IPS-20b (cell line): ENCODE results near the gene JAML.

Experiments used
- H3K27ac ChIP-seq: one replicate; pipeline ENCODE4 v1.5.1; 2013; ENCODE audit warnings: low read length
- H3K27me3 ChIP-seq: 2 replicates; pipeline ENCODE4 v1.6.1; 2013; ENCODE audit warnings: mild to moderate bottlenecking, low read length, inconsistent platforms; ENCODE audit not compliant: insufficient read depth
- H3K36me3 ChIP-seq: 2 replicates; pipeline ENCODE4 v1.6.1; 2013; ENCODE audit warnings: low read depth, mild to moderate bottlenecking, inconsistent platforms, low read length, moderate library complexity; ENCODE audit not compliant: insufficient read depth
- H3K4me1 ChIP-seq: 2 replicates; pipeline ENCODE4 v1.6.1; 2013; ENCODE audit warnings: mild to moderate bottlenecking, control low read depth, inconsistent platforms, low read length, moderate library complexity; ENCODE audit not compliant: insufficient read depth
- H3K4me3 ChIP-seq: 2 replicates; pipeline ENCODE4 v1.5.1; 2013; ENCODE audit warnings: mild to moderate bottlenecking, low read length, inconsistent platforms
- H3K9ac ChIP-seq: 2 replicates; pipeline ENCODE4 v1.6.1; 2013; ENCODE audit warnings: low read depth, mild to moderate bottlenecking, inconsistent platforms, low read length, moderate library complexity
- H3K9me3 ChIP-seq: 2 replicates; pipeline ENCODE4 v1.6.1; 2013; ENCODE audit warnings: mild to moderate bottlenecking, low read depth, low read length, inconsistent platforms; ENCODE audit not compliant: insufficient read depth

JAML gene

DNA sequence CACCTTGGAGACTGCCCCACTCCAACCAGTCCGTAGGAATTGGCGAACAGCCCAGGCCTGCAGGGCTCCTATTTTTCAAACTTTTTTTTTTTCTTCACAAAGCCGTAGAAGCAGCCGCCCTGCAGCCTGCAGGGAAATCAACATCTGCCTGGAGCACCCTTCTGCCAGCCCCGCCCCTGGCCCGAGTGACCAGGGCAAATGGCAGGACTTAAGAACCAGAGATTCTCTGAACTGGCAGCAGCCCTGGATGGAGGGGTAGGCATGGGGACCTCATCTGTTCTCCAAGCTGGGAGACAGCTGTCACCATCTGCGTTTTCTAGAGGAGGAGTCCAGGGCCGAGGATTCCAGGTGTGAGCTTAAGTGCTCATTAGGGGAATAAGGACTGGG lies 53.9 kb downstream of the JAML start:
- no peak overlapping the region for H3K9ac ChIP-seq
- H3K4me3 ChIP-seq, result peak overlapping the region; percentile 78
- H3K27ac ChIP-seq, result no peak overlapping the region
- H3K4me1 ChIP-seq, result peaks cover 17% of the 10 kb centered on the region
- H3K9me3 ChIP-seq, result no peaks in the 10 kb centered on the region
- H3K36me3 ChIP-seq, result no peaks in the 10 kb centered on the region
- peaks cover 99% of the 10 kb centered on the region for H3K27me3 ChIP-seq

GRCh38 chr11:118170231-118170630 lies 54.6 kb downstream of the JAML start:
- no peaks in the 10 kb centered on the region for H3K36me3 ChIP-seq
- H3K4me3 ChIP-seq, result no peak overlapping the region
- peaks cover 95% of the 10 kb centered on the region for H3K27me3 ChIP-seq
- H3K9ac ChIP-seq, result no peak overlapping the region
- H3K4me1 ChIP-seq, result peaks cover 11% of the 10 kb centered on the region
- no peak overlapping the region for H3K27ac ChIP-seq
- no peaks in the 10 kb centered on the region for H3K9me3 ChIP-seq

DNA sequence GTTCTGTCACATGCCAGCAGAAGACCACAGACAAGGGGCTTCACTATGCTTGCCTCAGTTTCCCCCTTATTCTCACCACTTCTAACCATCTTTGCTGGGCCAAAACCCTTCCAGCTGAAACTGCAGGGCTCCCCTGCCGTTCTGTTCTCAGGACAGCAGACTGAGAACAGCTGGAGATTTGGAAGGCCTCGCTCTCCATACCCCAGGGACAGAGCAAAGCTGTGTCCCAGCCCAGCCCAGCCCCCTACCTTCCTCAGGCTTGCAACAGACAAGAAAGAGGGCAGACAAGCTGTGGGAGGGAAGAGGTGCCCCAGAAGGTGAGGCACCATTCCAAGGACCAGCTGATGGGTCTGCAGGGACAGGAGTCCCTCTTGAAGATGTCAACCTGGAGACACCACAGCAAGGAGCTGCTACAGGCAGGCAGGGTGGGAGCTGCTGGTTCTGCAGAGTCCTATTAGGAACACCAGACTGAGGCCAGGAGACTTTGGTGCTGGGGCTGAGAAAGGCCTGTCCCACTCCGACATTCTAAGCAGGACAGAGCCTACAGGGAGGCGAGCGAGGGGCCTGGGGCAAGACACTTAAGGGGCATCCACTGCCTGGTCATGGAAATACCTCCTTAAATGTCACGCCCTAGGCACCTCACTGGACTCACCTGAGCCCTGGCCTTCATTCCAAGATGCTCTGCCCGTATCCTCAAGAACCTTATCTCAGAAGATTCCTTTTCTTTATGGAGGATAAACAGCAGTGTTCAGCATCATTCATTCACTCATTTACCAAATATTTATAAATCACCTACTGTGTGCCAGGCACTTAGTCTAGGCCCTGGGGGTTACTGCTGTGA lies 55.3 kb downstream of the JAML start:
- Histone ChIP-seq H3K27me3 (peaks cover 91% of the 10 kb centered on the region), H3K9me3 (no peaks in the 10 kb centered on the region), H3K9ac (no peak overlapping the region), H3K27ac (no peak overlapping the region), H3K4me1 (peaks cover 8% of the 10 kb centered on the region; the same call in 1 of the 2 replicates), H3K4me3 (no peak overlapping the region), H3K36me3 (no peaks in the 10 kb centered on the region)

- Histone ChIP-seq H3K9ac (no peak overlapping the region), H3K4me3 (no peak overlapping the region), H3K27me3 (peaks cover 91% of the 10 kb centered on the region), H3K27ac (no peak overlapping the region), H3K9me3 (no peaks in the 10 kb centered on the region), H3K36me3 (no peaks in the 10 kb centered on the region), H3K4me1 (peaks cover 8% of the 10 kb centered on the region; the same call in 1 of the 2 replicates)
These were observed 56.1 kb downstream of the JAML start for GRCh38 chr11:118168751-118169150.

DNA sequence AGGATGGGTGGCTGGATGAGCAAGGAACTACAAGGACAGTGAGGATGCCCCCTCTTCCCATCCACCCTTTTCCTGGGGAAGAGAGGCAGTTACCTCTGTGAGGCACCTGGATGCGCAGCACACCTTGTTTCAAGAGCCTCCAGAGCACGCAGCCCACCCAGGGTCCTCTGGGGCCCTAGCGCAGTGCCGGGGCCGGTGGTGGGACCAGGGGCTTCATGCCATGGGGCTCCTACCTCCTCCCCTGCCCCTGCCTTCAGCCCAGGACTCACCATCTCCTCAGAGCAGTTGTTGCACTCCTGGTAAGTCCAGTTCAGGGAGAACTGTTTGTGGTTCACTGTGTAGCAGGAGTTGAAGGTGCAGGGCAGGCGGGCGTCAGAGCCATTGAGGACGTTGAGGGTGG lies 56.5 kb downstream of the JAML start:
- no peaks in the 10 kb centered on the region for H3K9me3 ChIP-seq
- H3K27ac ChIP-seq, result no peak overlapping the region
- H3K4me1 ChIP-seq, result peaks cover 8% of the 10 kb centered on the region; the same call in 1 of the 2 replicates
- no peak overlapping the region for H3K4me3 ChIP-seq
- no peaks in the 10 kb centered on the region for H3K36me3 ChIP-seq
- H3K9ac ChIP-seq, result no peak overlapping the region
- peaks cover 91% of the 10 kb centered on the region for H3K27me3 ChIP-seq

DNA sequence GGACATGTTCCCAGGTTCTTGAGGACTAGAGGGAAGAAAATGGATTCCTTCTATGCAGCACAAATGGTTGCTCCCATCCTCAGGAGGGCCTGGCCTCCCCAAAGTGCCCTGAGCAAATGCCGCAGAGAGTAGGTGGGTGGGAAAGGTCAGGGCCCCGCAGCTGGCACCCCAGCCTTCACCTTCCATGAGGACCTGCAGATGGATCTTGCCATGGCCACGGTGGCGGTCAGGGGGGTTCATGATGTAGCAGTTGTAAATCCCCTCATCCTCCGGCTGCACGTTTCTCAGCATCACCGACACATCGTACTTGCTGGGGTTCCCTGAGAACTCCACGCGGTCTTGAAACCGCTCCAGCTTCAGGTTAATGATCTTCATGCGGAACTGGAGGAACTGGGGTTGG lies 56.9 kb downstream of the JAML start:
- H3K27me3 ChIP-seq, result peaks cover 91% of the 10 kb centered on the region
- peaks cover 8% of the 10 kb centered on the region; the same call in 1 of the 2 replicates for H3K4me1 ChIP-seq
- no peak overlapping the region for H3K4me3 ChIP-seq
- H3K36me3 ChIP-seq, result no peaks in the 10 kb centered on the region
- no peak overlapping the region for H3K9ac ChIP-seq
- H3K27ac ChIP-seq, result no peak overlapping the region
- no peaks in the 10 kb centered on the region for H3K9me3 ChIP-seq

GRCh38 chr11:118167253-118167652 lies 57.6 kb downstream of the JAML start:
- Histone ChIP-seq H3K9me3 (no peaks in the 10 kb centered on the region), H3K36me3 (no peaks in the 10 kb centered on the region), H3K27me3 (peaks cover 91% of the 10 kb centered on the region), H3K4me3 (no peak overlapping the region), H3K9ac (no peak overlapping the region), H3K4me1 (peaks cover 8% of the 10 kb centered on the region; the same call in 1 of the 2 replicates), H3K27ac (no peak overlapping the region)

- Histone ChIP-seq H3K9ac (no peak overlapping the region), H3K4me3 (no peak overlapping the region), H3K27ac (no peak overlapping the region), H3K4me1 (peaks cover 8% of the 10 kb centered on the region; the same call in 1 of the 2 replicates), H3K27me3 (peaks cover 91% of the 10 kb centered on the region), H3K36me3 (no peaks in the 10 kb centered on the region), H3K9me3 (no peaks in the 10 kb centered on the region)
These were observed 58.2 kb downstream of the JAML start for GRCh38 chr11:118166641-118167040.

DNA sequence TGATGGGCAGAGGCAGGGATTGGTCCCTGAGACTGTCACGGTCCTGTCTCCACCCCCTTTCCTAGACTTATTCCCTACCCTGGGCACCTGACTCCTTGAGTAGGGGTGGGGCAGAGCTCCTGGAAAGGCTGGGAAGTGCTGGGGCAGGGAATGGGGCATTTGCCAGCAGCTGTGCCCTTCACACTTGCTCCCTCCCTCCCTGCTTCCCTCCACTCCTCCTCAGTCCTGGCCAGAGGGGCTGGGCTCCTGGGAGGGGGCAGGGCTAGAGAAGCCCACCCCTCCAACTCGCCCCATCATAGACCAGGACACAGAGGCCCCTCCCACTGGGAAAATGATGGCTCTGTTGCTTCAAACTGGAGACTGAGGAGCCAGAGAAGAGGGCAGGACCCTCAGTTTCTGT lies 59.9 kb downstream of the JAML start:
- H3K9me3 ChIP-seq, result no peaks in the 10 kb centered on the region
- H3K27me3 ChIP-seq, result peaks cover 92% of the 10 kb centered on the region
- no peaks in the 10 kb centered on the region for H3K36me3 ChIP-seq
- no peak overlapping the region for H3K27ac ChIP-seq
- H3K4me1 ChIP-seq, result no peaks in the 10 kb centered on the region; the same call in 1 of the 2 replicates
- H3K9ac ChIP-seq, result no peak overlapping the region
- H3K4me3 ChIP-seq, result no peak overlapping the region

DNA sequence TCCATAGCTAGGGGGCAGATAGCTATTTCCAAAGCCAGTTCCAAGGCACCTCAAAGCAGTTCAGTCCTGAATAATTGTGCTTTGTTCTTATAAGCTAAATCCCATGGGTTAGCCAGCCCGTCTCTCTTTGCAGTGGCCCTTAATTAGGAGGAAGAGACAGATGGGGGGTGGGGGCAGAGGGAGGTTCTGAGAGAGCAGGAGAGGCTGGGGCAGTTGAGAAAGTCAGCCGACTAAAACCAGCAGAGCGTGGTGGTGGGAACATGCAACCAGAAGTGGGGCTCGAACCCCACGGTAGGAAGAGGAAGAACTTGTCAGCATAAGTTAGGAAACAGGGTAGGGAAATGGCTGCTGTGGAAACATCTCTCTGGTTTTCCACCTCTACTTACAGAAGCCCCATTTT lies 61.3 kb downstream of the JAML start:
- no peaks in the 10 kb centered on the region for H3K9me3 ChIP-seq
- H3K4me3 ChIP-seq, result no peak overlapping the region
- H3K4me1 ChIP-seq, result no peaks in the 10 kb centered on the region; the same call in 1 of the 2 replicates
- no peak overlapping the region for H3K27ac ChIP-seq
- peaks cover 92% of the 10 kb centered on the region for H3K27me3 ChIP-seq
- no peak overlapping the region for H3K9ac ChIP-seq
- no peaks in the 10 kb centered on the region for H3K36me3 ChIP-seq

GRCh38 chr11:118162846-118163245 lies 62.0 kb downstream of the JAML start:
- Histone ChIP-seq H3K27me3 (peaks cover 92% of the 10 kb centered on the region), H3K27ac (no peak overlapping the region), H3K9me3 (no peaks in the 10 kb centered on the region)

DNA sequence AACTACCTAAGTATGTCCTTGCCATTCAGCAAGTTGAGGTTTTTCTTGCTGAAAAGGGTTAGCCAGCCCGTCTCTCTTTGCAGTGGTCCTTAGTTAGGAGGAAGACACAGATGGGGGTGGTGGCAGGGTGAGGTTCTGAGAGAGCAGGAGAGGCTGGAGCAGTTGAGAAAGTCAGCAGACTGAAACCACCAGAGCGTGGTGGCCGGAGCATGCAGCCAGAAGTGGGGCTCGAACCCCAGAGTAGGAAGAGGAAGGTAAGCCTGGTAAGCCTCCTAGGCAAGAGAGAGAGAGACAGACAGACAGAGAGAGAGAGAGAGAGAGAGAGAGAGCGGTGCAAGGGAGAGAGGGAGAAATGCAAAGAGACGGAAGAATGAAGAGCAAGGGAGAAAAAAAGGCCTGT lies 63.0 kb downstream of the JAML start:
- H3K9ac ChIP-seq, result no peak overlapping the region
- H3K27ac ChIP-seq, result no peak overlapping the region
- H3K27me3 ChIP-seq, result peaks cover 92% of the 10 kb centered on the region
- H3K36me3 ChIP-seq, result no peaks in the 10 kb centered on the region
- H3K4me3 ChIP-seq, result no peak overlapping the region
- H3K9me3 ChIP-seq, result no peaks in the 10 kb centered on the region
- peaks cover 5% of the 10 kb centered on the region; the same call in 1 of the 2 replicates for H3K4me1 ChIP-seq

More at GRCh38 chr11:118162846-118163245, 62.0 kb downstream of the JAML start:
- no peaks in the 10 kb centered on the region; the same call in 1 of the 2 replicates for H3K4me1 ChIP-seq
- H3K9ac ChIP-seq, result no peak overlapping the region
- no peaks in the 10 kb centered on the region for H3K36me3 ChIP-seq
- no peak overlapping the region for H3K4me3 ChIP-seq
